ENCODE data around the gene GTF3A.

GRCh38 chr13:27450921-27451471 is 26.6 kb downstream of the GTF3A start:
- TF ChIP-seq CTCF (IDR thresholded peaks at IDR 0.05; ENCODE audit: low read length): no peak
- TF ChIP-seq EZH2 (optimal IDR thresholded peaks at IDR 0.05; ENCODE audit: low read depth, low read length): no peak
- no peak for TF ChIP-seq EZH2phosphoT487 (IDR thresholded peaks at IDR 0.05; ENCODE audit: low read length)
